Naive thymus-derived CD4-positive, alpha-beta T cell (primary cell): ENCODE results near the gene IGF2BP2. TPM values are rescaled to one million over a fixed set of nuclear protein-coding genes. Genes with fewer than 3 reads are reported as not detected.

Experiments used
- ATAC-seq: fragments of 150-1000 bp; cut with Tn5 transposase; 2 replicates; pipeline ENCODE4 v1.10.0; 2021; ENCODE audit warnings: mild to moderate bottlenecking, moderate library complexity
- CTCF ChIA-PET: fragments of 350-600 bp; sonication (Branson Sonifier 250); formaldehyde crosslinking; loops from one replicate; lab custom pipeline; 2021; ENCODE audit warnings: antibody characterized with exemption; lab: Charles Lee
- POLR2A ChIA-PET: fragments of 350-600 bp; sonication (Branson Sonifier 250); formaldehyde crosslinking; loops from one replicate; lab custom pipeline; 2021; ENCODE audit warnings: antibody characterized with exemption, inconsistent platforms; lab: Charles Lee
- DNase-seq, 9 donors: peaks; one replicate each; pipeline versions ENCODE4 v3.0.0 to v3.0.0-alpha.2; 2020 to 2022; ENCODE audit warnings: mixed read lengths in 1 of 9
- H3K27ac ChIP-seq: one replicate; pipeline ENCODE4 v1.7.0; 2013; ENCODE audit warnings: mild to moderate bottlenecking, low read depth, low read length, moderate library complexity
- H3K27me3 ChIP-seq, 2 donors: one replicate each; pipeline ENCODE4 v1.7.0; 2013; ENCODE audit warnings: low read length in 2 of 2, mild to moderate bottlenecking in 2 of 2, moderate library complexity in 2 of 2; ENCODE audit not compliant: control insufficient read depth in 2 of 2, insufficient read depth in 2 of 2
- H3K36me3 ChIP-seq, 3 experiments: 1 replicate in 2 of 3; 2 replicates in 1 of 3; pipeline ENCODE4 v1.7.0; 2013; ENCODE audit warnings: low read length in 3 of 3, mild to moderate bottlenecking in 3 of 3, moderate library complexity in 1 of 3; ENCODE audit not compliant: insufficient read depth in 3 of 3, control insufficient read depth in 2 of 3
- H3K4me1 ChIP-seq, 2 donors: one replicate each; pipeline ENCODE4 v1.7.0; 2013; ENCODE audit warnings: low read length in 2 of 2, mild to moderate bottlenecking in 2 of 2, moderate library complexity in 1 of 2; ENCODE audit not compliant: control insufficient read depth in 2 of 2, insufficient read depth in 2 of 2
- H3K4me3 ChIP-seq: 2 replicates; pipeline ENCODE4 v1.7.0; 2013; ENCODE audit warnings: mild to moderate bottlenecking, low read length
- H3K9me3 ChIP-seq, 3 experiments: 1 replicate in 2 of 3; 2 replicates in 1 of 3; pipeline ENCODE4 v1.7.0; 2013; ENCODE audit warnings: low read length in 3 of 3; ENCODE audit not compliant: control insufficient read depth in 2 of 3
- H3K27ac Mint-ChIP-seq, 9 donors: one replicate each; pipeline ENCODE4 v1.8.0; 2020 to 2022; ENCODE audit warnings: mixed read lengths in 9 of 9, mild to moderate bottlenecking in 8 of 9, moderate library complexity in 5 of 9, inconsistent platforms in 2 of 9
- H3K27me3 Mint-ChIP-seq, 5 donors: one replicate each; pipeline ENCODE4 v1.8.0; 2021 to 2022; ENCODE audit warnings: mixed read lengths in 5 of 5, mild to moderate bottlenecking in 1 of 5
- H3K36me3 Mint-ChIP-seq, 5 donors: one replicate each; pipeline ENCODE4 v1.8.0; 2020 to 2022; ENCODE audit warnings: mixed read lengths in 5 of 5, mild to moderate bottlenecking in 3 of 5, inconsistent platforms in 1 of 5
- H3K4me1 Mint-ChIP-seq, 7 donors: one replicate each; pipeline ENCODE4 v1.8.0; 2020 to 2022; ENCODE audit warnings: mixed read lengths in 7 of 7, mild to moderate bottlenecking in 3 of 7, inconsistent platforms in 1 of 7
- H3K4me3 Mint-ChIP-seq, 10 donors: one replicate each; pipeline ENCODE4 v1.8.0; 2020 to 2022; ENCODE audit warnings: mild to moderate bottlenecking in 10 of 10, mixed read lengths in 10 of 10, moderate library complexity in 6 of 10, inconsistent platforms in 2 of 10
- H3K9me3 Mint-ChIP-seq, 11 donors: one replicate each; pipeline ENCODE4 v1.8.0; 2020 to 2022; ENCODE audit warnings: mixed read lengths in 11 of 11, mild to moderate bottlenecking in 4 of 11, inconsistent platforms in 1 of 11, moderate library complexity in 1 of 11
- intact Hi-C, 2 donors: fragments of 100-400 bp; cut with micrococcal nuclease; formaldehyde crosslinking; loops; one replicate each; pipeline ENCODE4 v1.15.1; 2023
- polyA plus RNA-seq, 2 donors: library from polyadenylated mRNA; unstranded; fragments of 300-500 nt; fragmentation: Illumina TruSeq; gene quantifications; one replicate each; pipeline ENCODE4 v1.2.3, GENCODE V29; 2021
- total RNA-seq, 6 experiments: library from RNA in 5 of 6; stranded (reverse) in 5 of 6; gene quantifications; 1 replicate in 5 of 6; 2 replicates in 1 of 6; pipeline ENCODE4 v1.2.3 and lab custom pipeline; 2021 to 2026

Gene IGF2BP2
- total and polyA plus RNA-seq, 7 experiments from 2014 or later, result 0.14 to 5.0 (median 0.87) TPM; not detected in 3

GRCh38 chr3:185691622-185692021 lies 133.2 kb downstream of the IGF2BP2 start:
- H3K4me1 ChIP-seq, result no peaks in the 10 kb centered on the region
- Mint-ChIP-seq H3K27me3 (peaks cover 0 to 22% (median 9%) of the 10 kb centered on the region in 5 donors), H3K9me3 (peaks cover 0 to 3% (median 0%) of the 10 kb centered on the region in 11 donors), H3K4me3 (no peak overlapping the region), H3K27ac (no peak overlapping the region), H3K36me3 (no peaks in the 10 kb centered on the region), H3K4me1 (no peaks in the 10 kb centered on the region)
- intact Hi-C loops, result no loop called here
- no peaks in the 10 kb centered on the region for H3K36me3 ChIP-seq
- DNase-seq (no peak), ATAC-seq (no peak)
- H3K27me3 ChIP-seq, result no peaks in the 10 kb centered on the region
- no peak overlapping the region for H3K27ac ChIP-seq
- H3K4me3 ChIP-seq, result no peak overlapping the region
- CTCF ChIA-PET, result no interaction called here
- no peaks in the 10 kb centered on the region for H3K9me3 ChIP-seq
- POLR2A ChIA-PET, result no interaction called here

GRCh38 chr3:185687271-185687878 lies 137.5 kb downstream of the IGF2BP2 start:
- no peak overlapping the region for H3K4me3 Mint-ChIP-seq
- peaks cover 0 to 3% (median 0%) of the 10 kb centered on the region in 11 donors for H3K9me3 Mint-ChIP-seq
- peaks cover 12 to 28% (median 18%) of the 10 kb centered on the region in 5 donors for H3K27me3 Mint-ChIP-seq
- Histone ChIP-seq H3K27me3 (no peaks in the 10 kb centered on the region), H3K4me3 (no peak overlapping the region), H3K4me1 (no peaks in the 10 kb centered on the region), H3K9me3 (no peaks in the 10 kb centered on the region), H3K27ac (no peak overlapping the region), H3K36me3 (no peaks in the 10 kb centered on the region)
- ATAC-seq, result no peak
- intact Hi-C loops, result no loop called here
- ChIA-PET CTCF (no interaction called here), POLR2A (no interaction called here)
- H3K27ac Mint-ChIP-seq, result no peak overlapping the region
- H3K4me1 Mint-ChIP-seq, result no peaks in the 10 kb centered on the region
- no peak for DNase-seq
- H3K36me3 Mint-ChIP-seq, result no peaks in the 10 kb centered on the region

- H3K4me1 ChIP-seq, result no peaks in the 10 kb centered on the region
- H3K4me1 Mint-ChIP-seq, result no peaks in the 10 kb centered on the region
- H3K4me3 ChIP-seq, result no peak overlapping the region
- ChIA-PET CTCF (no interaction called here), POLR2A (no interaction called here)
- H3K9me3 Mint-ChIP-seq, result peaks cover 0 to 2% (median 0%) of the 10 kb centered on the region in 11 donors
- H3K36me3 ChIP-seq, result no peaks in the 10 kb centered on the region
- no peak for DNase-seq
- H3K36me3 Mint-ChIP-seq, result no peaks in the 10 kb centered on the region
- H3K4me3 Mint-ChIP-seq, result no peak overlapping the region
- no peaks in the 10 kb centered on the region for H3K9me3 ChIP-seq
- no peaks in the 10 kb centered on the region for H3K27me3 ChIP-seq
- ATAC-seq, result peak; percentile 16
- H3K27ac Mint-ChIP-seq, result no peak overlapping the region
- peaks cover 15 to 36% (median 23%) of the 10 kb centered on the region in 5 donors for H3K27me3 Mint-ChIP-seq
- intact Hi-C loops, result no loop called here
- H3K27ac ChIP-seq, result no peak overlapping the region
Measured at GRCh38 chr3:185685231-185686035, 139.4 kb downstream of the IGF2BP2 start.

GRCh38 chr3:185680231-185680630 lies 144.6 kb downstream of the IGF2BP2 start:
- Mint-ChIP-seq H3K4me1 (no peaks in the 10 kb centered on the region), H3K9me3 (peaks cover 0 to 30% (median 16%) of the 10 kb centered on the region in 11 donors), H3K4me3 (no peak overlapping the region), H3K36me3 (peaks cover 0 to 3% (median 0%) of the 10 kb centered on the region in 5 donors), H3K27ac (no peak overlapping the region), H3K27me3 (peaks cover 11 to 46% (median 28%) of the 10 kb centered on the region in 5 donors)
- no peaks in the 10 kb centered on the region for H3K4me1 ChIP-seq
- intact Hi-C loops, result no loop called here
- no peaks in the 10 kb centered on the region for H3K36me3 ChIP-seq
- H3K4me3 ChIP-seq, result no peak overlapping the region
- H3K9me3 ChIP-seq, result peaks cover 0 to 4% (median 0%) of the 10 kb centered on the region in 3 experiments
- ATAC-seq (no peak), DNase-seq (no peak)
- peaks cover 0 to 2% of the 10 kb centered on the region in 2 donors for H3K27me3 ChIP-seq
- POLR2A ChIA-PET, result no interaction called here
- CTCF ChIA-PET, result no interaction called here
- no peak overlapping the region for H3K27ac ChIP-seq

GRCh38 chr3:185678027-185678426 lies 146.8 kb downstream of the IGF2BP2 start:
- Histone ChIP-seq H3K9me3 (peaks cover 0 to 4% (median 0%) of the 10 kb centered on the region in 3 experiments), H3K27me3 (peaks cover 0 to 2% of the 10 kb centered on the region in 2 donors), H3K4me3 (no peak overlapping the region), H3K36me3 (no peaks in the 10 kb centered on the region), H3K4me1 (no peaks in the 10 kb centered on the region), H3K27ac (no peak overlapping the region)
- POLR2A ChIA-PET, result no interaction called here
- H3K9me3 Mint-ChIP-seq, result peaks cover 0 to 30% (median 16%) of the 10 kb centered on the region in 11 donors
- intact Hi-C loops, result no loop called here
- no peak overlapping the region for H3K4me3 Mint-ChIP-seq
- no peak for ATAC-seq
- DNase-seq, result no peak
- peaks cover 0 to 3% (median 0%) of the 10 kb centered on the region in 5 donors for H3K36me3 Mint-ChIP-seq
- peaks cover 17 to 57% (median 34%) of the 10 kb centered on the region in 5 donors for H3K27me3 Mint-ChIP-seq
- no peak overlapping the region for H3K27ac Mint-ChIP-seq
- CTCF ChIA-PET, result no interaction called here
- H3K4me1 Mint-ChIP-seq, result no peaks in the 10 kb centered on the region

GRCh38 chr3:185677146-185677829 lies 147.6 kb downstream of the IGF2BP2 start:
- Histone ChIP-seq H3K4me3 (no peak overlapping the region), H3K36me3 (no peaks in the 10 kb centered on the region), H3K9me3 (peaks cover 0 to 4% (median 0%) of the 10 kb centered on the region in 3 experiments), H3K27me3 (peaks cover 0 to 2% of the 10 kb centered on the region in 2 donors), H3K4me1 (no peaks in the 10 kb centered on the region), H3K27ac (no peak overlapping the region)
- peaks cover 0 to 3% (median 0%) of the 10 kb centered on the region in 5 donors for H3K36me3 Mint-ChIP-seq
- H3K4me1 Mint-ChIP-seq, result no peaks in the 10 kb centered on the region
- peaks cover 11 to 58% (median 27%) of the 10 kb centered on the region in 5 donors for H3K27me3 Mint-ChIP-seq
- ATAC-seq, result peak; percentile 45
- ChIA-PET POLR2A (no interaction called here), CTCF (interaction anchor here (0.6 kb wide), 1 partner anchor 1090 kb away, joined by 3 read pairs; no protein-coding TSS in a partner anchor)
- no peak overlapping the region for H3K4me3 Mint-ChIP-seq
- peaks cover 0 to 30% (median 16%) of the 10 kb centered on the region in 11 donors for H3K9me3 Mint-ChIP-seq
- intact Hi-C loops, result loop anchor here in 1 of 2 donors (1.0 kb wide), 1 partner anchor 91 kb away; no protein-coding TSS in a partner anchor
- no peak for DNase-seq
- no peak overlapping the region for H3K27ac Mint-ChIP-seq
